ENCODE results near the gene SLC30A3. TPM values are rescaled to one million over a fixed set of nuclear protein-coding genes. Genes with fewer than 3 reads are reported as not detected.
"Not testable (repeated sequence)": the region's sequence is repeated elsewhere in the genome, so short reads cannot be mapped to it uniquely, and the experiment has no call there.

SLC30A3 gene
- total and polyA plus RNA-seq, 2 of the 4 experiments (the other 2 are of a cell fraction): 0.15 TPM; not detected in 1

GRCh38 chr2:27275211-27276150 is 12.6 kb upstream of the SLC30A3 start, which contains the start of gene DNAJC5G (continued):
- no peak for TF ChIP-seq MAZ (IDR thresholded peaks at IDR 0.05; ENCODE audit: borderline replicate concordance, low read depth, low read length)

- H2BK15ac ChIP-seq (ENCODE audit: low read depth, low read length); dilution Hi-C loops (cut with HindIII; ENCODE audit: low sequenced_read_pairs, unreplicated experiment): not testable (repeated sequence)
Observed at GRCh38 chr2:27272537-27273522, 10.0 kb upstream of the SLC30A3 start.

More at GRCh38 chr2:27272537-27273522, 10.0 kb upstream of the SLC30A3 start:
- H2AK9ac ChIP-seq (replicated peaks; ENCODE audit: low read depth, low read length, poor library complexity); H4K8ac ChIP-seq (ENCODE audit: low read depth in 2 of 2, low read length in 2 of 2); H4K91ac ChIP-seq (ENCODE audit: insufficient read depth, low read depth, low read length); H2AK5ac ChIP-seq (ENCODE audit: low read depth, low read length); H3K79me1 ChIP-seq (ENCODE audit: low read depth in 1 of 2, low read length in 2 of 2); H4K5ac ChIP-seq (ENCODE audit: low read depth, low read length); intact Hi-C loops (cut with micrococcal nuclease); H3K14ac ChIP-seq (replicated peaks; ENCODE audit: low read depth, low read length); H3K4me3 ChIP-seq (ENCODE audit: insufficient read depth, low read depth, low read length); H3K4ac ChIP-seq (ENCODE audit: low read depth, low read length); H3K23ac ChIP-seq (ENCODE audit: low read depth, low read length); H3K4me1 ChIP-seq (ENCODE audit: control insufficient read depth, insufficient read depth, low read length); H3K9me1 ChIP-seq (ENCODE audit: insufficient read depth, low read length); H3K4me2 ChIP-seq (ENCODE audit: low read depth, low read length); BruUV-seq (replicated peaks); H3K9me3 ChIP-seq (ENCODE audit: control insufficient read depth, insufficient read depth, low read length); H3K9ac ChIP-seq (ENCODE audit: low read depth, low read length); H2BK5ac ChIP-seq (ENCODE audit: low read depth, low read length, poor library complexity, severe bottlenecking); ATAC-seq (ENCODE audit: low read depth); H2BK120ac ChIP-seq (ENCODE audit: low read depth, low read length); in situ Hi-C loops (cut with MboI; ENCODE audit: low sequenced_read_pairs); H3K56ac ChIP-seq (ENCODE audit: extremely low read depth, insufficient read depth, low read length); H3K36me3 ChIP-seq (ENCODE audit: control insufficient read depth, insufficient read depth, low read length); H3K27ac ChIP-seq (ENCODE audit: insufficient read depth, low read length); H2AFZ ChIP-seq (replicated peaks; ENCODE audit: low read length, poor library complexity); DNase-seq; H4K20me1 ChIP-seq (ENCODE audit: insufficient read depth, low read length); H2BK20ac ChIP-seq (ENCODE audit: low read depth, low read length); H3K18ac ChIP-seq (ENCODE audit: low read depth, low read length): not testable (repeated sequence)
- ChIA-PET CTCF (interaction anchor here (0.6 to 1.9 kb wide), 3 partner anchors 8 to 31 kb away, joined by 4 to 7 read pairs (median 5); no protein-coding TSS in a partner anchor), POLR2A (ENCODE audit: unreplicated experiment) (interaction anchor here (0.6 to 0.7 kb wide), 2 partner anchors 28 to 208 kb away, joined by 3 to 20 read pairs; no protein-coding TSS in a partner anchor)
- peaks cover 44% of the 10 kb centered on the region for H3K27me3 ChIP-seq (ENCODE audit: control insufficient read depth, insufficient read depth, low read length)
- 78% methylated on average over 9 of the region's 15 CpGs; no CpG with 5 or more reads in 1 of the 2 experiments for WGBS, 2 experiments (ENCODE audit: extremely low coverage in 2 of 2, insufficient read length in 1 of 2)

Measured in IMR-90 (cell line).